ENCODE results near the gene GPRC5A. TPM values are rescaled to one million over a fixed set of nuclear protein-coding genes. Genes with fewer than 3 reads are reported as not detected.

The GPRC5A gene
- total and polyA plus RNA-seq, 2 donors (not counting 1 experiment from before 2014, with no cell fraction given) = not detected

DNA sequence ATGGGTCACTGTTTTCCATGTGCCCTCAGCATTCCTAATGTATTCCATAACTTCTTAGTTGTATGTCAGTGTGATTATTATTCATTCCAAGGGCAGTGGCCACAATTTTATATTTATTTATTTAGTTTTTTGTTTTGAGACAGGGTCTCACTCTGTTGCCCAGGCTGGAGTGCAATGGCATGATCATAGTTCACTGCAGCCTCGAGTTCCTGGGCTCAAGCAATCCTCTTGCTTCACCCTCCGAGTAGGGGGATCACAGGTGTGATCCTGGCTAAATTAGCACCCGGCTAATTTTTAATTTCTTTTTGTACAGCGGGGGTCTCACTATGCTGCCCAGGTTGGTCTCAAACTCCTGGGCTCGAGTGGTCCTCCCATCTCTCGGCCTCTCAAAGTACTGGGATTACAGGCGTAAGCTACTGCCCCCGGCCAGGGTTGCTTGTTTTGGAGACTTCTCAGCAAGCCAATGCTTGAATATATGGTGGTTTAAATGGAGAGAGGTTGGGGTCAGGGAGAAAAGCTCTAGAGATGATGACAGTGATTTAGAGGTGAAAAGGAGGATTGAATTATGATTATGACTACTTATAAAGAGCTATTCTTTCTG is 7.6 kb downstream of the GPRC5A start:
- H3K36me3 ChIP-seq (replicated peaks in 1 of 2; ENCODE audit: control extremely low read depth in 1 of 2, control insufficient read depth in 1 of 2, extremely low read depth in 1 of 2, insufficient read depth in 2 of 2, low read length in 1 of 2) = no peaks in the 10 kb centered on the region
- no peaks in the 10 kb centered on the region for H3K79me2 ChIP-seq (ENCODE audit: control insufficient read depth, insufficient read depth, low read length)
- no peak for TF ChIP-seq EZH2 (IDR thresholded peaks at IDR 0.05; ENCODE audit: borderline replicate concordance, insufficient read depth, low read depth, low read length, poor library complexity, severe bottlenecking)
- TF ChIP-seq, protein P1, sequence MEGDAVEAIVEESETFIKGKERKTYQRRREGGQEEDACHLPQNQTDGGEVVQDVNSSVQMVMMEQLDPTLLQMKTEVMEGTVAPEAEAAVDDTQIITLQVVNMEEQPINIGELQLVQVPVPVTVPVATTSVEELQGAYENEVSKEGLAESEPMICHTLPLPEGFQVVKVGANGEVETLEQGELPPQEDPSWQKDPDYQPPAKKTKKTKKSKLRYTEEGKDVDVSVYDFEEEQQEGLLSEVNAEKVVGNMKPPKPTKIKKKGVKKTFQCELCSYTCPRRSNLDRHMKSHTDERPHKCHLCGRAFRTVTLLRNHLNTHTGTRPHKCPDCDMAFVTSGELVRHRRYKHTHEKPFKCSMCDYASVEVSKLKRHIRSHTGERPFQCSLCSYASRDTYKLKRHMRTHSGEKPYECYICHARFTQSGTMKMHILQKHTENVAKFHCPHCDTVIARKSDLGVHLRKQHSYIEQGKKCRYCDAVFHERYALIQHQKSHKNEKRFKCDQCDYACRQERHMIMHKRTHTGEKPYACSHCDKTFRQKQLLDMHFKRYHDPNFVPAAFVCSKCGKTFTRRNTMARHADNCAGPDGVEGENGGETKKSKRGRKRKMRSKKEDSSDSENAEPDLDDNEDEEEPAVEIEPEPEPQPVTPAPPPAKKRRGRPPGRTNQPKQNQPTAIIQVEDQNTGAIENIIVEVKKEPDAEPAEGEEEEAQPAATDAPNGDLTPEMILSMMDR (IDR thresholded peaks at IDR 0.05) = no peak
- H2AFZ ChIP-seq (ENCODE audit: insufficient read depth, low read depth, low read length, poor library complexity, severe bottlenecking) = no peak overlapping the region
- H3K4me2 ChIP-seq (replicated peaks; ENCODE audit: low read depth, low read length, poor library complexity, severe bottlenecking) = no peak overlapping the region
- ChIA-PET CTCF (no interaction called here), POLR2A (no interaction called here)
- H3K27ac ChIP-seq (ENCODE audit: low read length in 2 of 2) = no peak overlapping the region
- peaks cover 37% of the 10 kb centered on the region for H3K27me3 Mint-ChIP-seq
- no peak overlapping the region for H3K9ac ChIP-seq (ENCODE audit: low read length)
- peaks cover 4% of the 10 kb centered on the region in 2 donors for H3K4me1 ChIP-seq (ENCODE audit: control insufficient read depth in 2 of 2, insufficient read depth in 2 of 2, low read length in 2 of 2)
- H3K27ac Mint-ChIP-seq = no peak overlapping the region
- H3K9me3 Mint-ChIP-seq (ENCODE audit: insufficient read depth) = no peaks in the 10 kb centered on the region
- H4K20me1 ChIP-seq (ENCODE audit: control insufficient read depth, insufficient read depth, low read length, poor library complexity, severe bottlenecking) = no peaks in the 10 kb centered on the region
- no peak overlapping the region for H3K4me3 Mint-ChIP-seq
- WGBS (ENCODE audit: insufficient coverage) = 90% methylated on average over 8 of the region's 8 CpGs
- no peaks in the 10 kb centered on the region for H3K9me3 ChIP-seq (ENCODE audit: control extremely low read depth in 1 of 3, control insufficient read depth in 2 of 3, insufficient read depth in 1 of 3, low read length in 2 of 3)
- DNase-seq = no peak
- ATAC-seq (ENCODE audit: low read depth) = no peak
- no peak overlapping the region for H3K4me3 ChIP-seq (ENCODE audit: control extremely low read depth in 1 of 5, extremely low read depth in 1 of 5, insufficient read depth in 1 of 5, low read depth in 2 of 5, low read length in 4 of 5)
- H3K4me1 Mint-ChIP-seq = no peaks in the 10 kb centered on the region
- H3K27me3 ChIP-seq (replicated peaks in 1 of 4; ENCODE audit: control extremely low read depth in 1 of 4, control insufficient read depth in 3 of 4, insufficient read depth in 4 of 4, low read length in 3 of 4) = peaks cover 0 to 8% (median 0%) of the 10 kb centered on the region in 4 experiments
- intact Hi-C loops (cut with micrococcal nuclease) = no loop called here

GRCh38 chr12:12899530-12900380 is 8.4 kb downstream of the GPRC5A start:
- H3K4me3 ChIP-seq (ENCODE audit: control extremely low read depth in 1 of 5, extremely low read depth in 1 of 5, insufficient read depth in 1 of 5, low read depth in 2 of 5, low read length in 4 of 5) = no peak overlapping the region
- WGBS (ENCODE audit: insufficient coverage) = 78% methylated on average over 6 of the region's 10 CpGs
- Mint-ChIP-seq H3K27ac (no peak overlapping the region), H3K27me3 (peaks cover 35% of the 10 kb centered on the region), H3K4me3 (no peak overlapping the region), H3K9me3 (ENCODE audit: insufficient read depth) (no peaks in the 10 kb centered on the region), H3K4me1 (no peaks in the 10 kb centered on the region)
- no peak overlapping the region for H2AFZ ChIP-seq (ENCODE audit: insufficient read depth, low read depth, low read length, poor library complexity, severe bottlenecking)
- CTCF ChIA-PET = no interaction called here
- POLR2A ChIA-PET = interaction anchor here (0.6 kb wide), 1 partner anchor 350 kb away, joined by 3 read pairs; no protein-coding TSS in a partner anchor
- H3K9me3 ChIP-seq (ENCODE audit: control extremely low read depth in 1 of 3, control insufficient read depth in 2 of 3, insufficient read depth in 1 of 3, low read length in 2 of 3) = no peaks in the 10 kb centered on the region
- peaks cover 0 to 8% (median 0%) of the 10 kb centered on the region in 4 experiments for H3K27me3 ChIP-seq (replicated peaks in 1 of 4; ENCODE audit: control extremely low read depth in 1 of 4, control insufficient read depth in 3 of 4, insufficient read depth in 4 of 4, low read length in 3 of 4)
- no peak overlapping the region for H3K4me2 ChIP-seq (replicated peaks; ENCODE audit: low read depth, low read length, poor library complexity, severe bottlenecking)
- H4K20me1 ChIP-seq (ENCODE audit: control insufficient read depth, insufficient read depth, low read length, poor library complexity, severe bottlenecking) = no peaks in the 10 kb centered on the region
- H3K27ac ChIP-seq (ENCODE audit: low read length in 2 of 2) = no peak overlapping the region
- H3K9ac ChIP-seq (ENCODE audit: low read length) = no peak overlapping the region
- H3K4me1 ChIP-seq (ENCODE audit: control insufficient read depth in 2 of 2, insufficient read depth in 2 of 2, low read length in 2 of 2) = peaks cover 4 to 6% of the 10 kb centered on the region in 2 donors
- intact Hi-C loops (cut with micrococcal nuclease) = no loop called here
- no peaks in the 10 kb centered on the region for H3K36me3 ChIP-seq (replicated peaks in 1 of 2; ENCODE audit: control extremely low read depth in 1 of 2, control insufficient read depth in 1 of 2, extremely low read depth in 1 of 2, insufficient read depth in 2 of 2, low read length in 1 of 2)
- no peak for TF ChIP-seq EZH2 (IDR thresholded peaks at IDR 0.05; ENCODE audit: borderline replicate concordance, insufficient read depth, low read depth, low read length, poor library complexity, severe bottlenecking)
- no peak for ATAC-seq (ENCODE audit: low read depth)
- H3K79me2 ChIP-seq (ENCODE audit: control insufficient read depth, insufficient read depth, low read length) = no peaks in the 10 kb centered on the region
- DNase-seq = no peak
